ENCODE results near the gene SDE2. TPM values are rescaled to one million over a fixed set of nuclear protein-coding genes. Genes with fewer than 3 reads are reported as not detected.
A peak's percentile ranks its signal among the peaks of the same experiment; 100 is the strongest.

SDE2 gene
- total and polyA plus RNA-seq, 9 donors: 13.1 to 24.4 (median 17.9) TPM

DNA sequence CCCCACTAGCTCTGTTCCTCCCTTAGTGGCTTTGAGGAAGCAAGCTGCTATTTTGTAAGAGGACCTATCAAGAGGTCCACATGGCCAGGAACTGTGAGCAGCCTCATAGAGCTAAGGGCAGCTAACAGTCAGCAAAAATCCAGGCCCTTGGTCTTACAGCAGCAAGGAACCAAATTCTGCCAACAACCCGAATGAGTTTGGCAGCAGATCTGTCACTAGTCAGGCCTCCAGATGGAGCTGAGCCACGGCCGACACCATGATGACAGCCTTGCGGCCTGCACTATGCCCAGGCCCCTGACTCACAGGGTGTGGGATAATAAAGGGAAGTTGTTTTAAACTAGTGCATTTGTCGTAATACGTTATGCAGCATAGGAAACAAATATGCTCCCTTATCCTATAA lies 35.3 kb upstream of the SDE2 start:
- Histone ChIP-seq H3K4me3 (no peak overlapping the region), H3K27ac (no peak overlapping the region), H3K9me3 (no peaks in the 10 kb centered on the region), H3K36me3 (no peaks in the 10 kb centered on the region), H3K27me3 (no peaks in the 10 kb centered on the region), H3K4me1 (ENCODE audit: insufficient read depth) (no peaks in the 10 kb centered on the region)
- intact Hi-C loops (cut with DNase I): no loop called here
- 35 to 53% (median 48%) methylated on average over 6 of the region's 6 CpGs for WGBS, 3 donors
- peak; percentile 47 to 71 (median 66) for DNase-seq
- TF ChIP-seq, protein P1, sequence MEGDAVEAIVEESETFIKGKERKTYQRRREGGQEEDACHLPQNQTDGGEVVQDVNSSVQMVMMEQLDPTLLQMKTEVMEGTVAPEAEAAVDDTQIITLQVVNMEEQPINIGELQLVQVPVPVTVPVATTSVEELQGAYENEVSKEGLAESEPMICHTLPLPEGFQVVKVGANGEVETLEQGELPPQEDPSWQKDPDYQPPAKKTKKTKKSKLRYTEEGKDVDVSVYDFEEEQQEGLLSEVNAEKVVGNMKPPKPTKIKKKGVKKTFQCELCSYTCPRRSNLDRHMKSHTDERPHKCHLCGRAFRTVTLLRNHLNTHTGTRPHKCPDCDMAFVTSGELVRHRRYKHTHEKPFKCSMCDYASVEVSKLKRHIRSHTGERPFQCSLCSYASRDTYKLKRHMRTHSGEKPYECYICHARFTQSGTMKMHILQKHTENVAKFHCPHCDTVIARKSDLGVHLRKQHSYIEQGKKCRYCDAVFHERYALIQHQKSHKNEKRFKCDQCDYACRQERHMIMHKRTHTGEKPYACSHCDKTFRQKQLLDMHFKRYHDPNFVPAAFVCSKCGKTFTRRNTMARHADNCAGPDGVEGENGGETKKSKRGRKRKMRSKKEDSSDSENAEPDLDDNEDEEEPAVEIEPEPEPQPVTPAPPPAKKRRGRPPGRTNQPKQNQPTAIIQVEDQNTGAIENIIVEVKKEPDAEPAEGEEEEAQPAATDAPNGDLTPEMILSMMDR (IDR thresholded peaks at IDR 0.05): no peak
- no peak for TF ChIP-seq EP300 (IDR thresholded peaks at IDR 0.05)
- TF ChIP-seq POLR2A (IDR thresholded peaks at IDR 0.05): no peak

DNA sequence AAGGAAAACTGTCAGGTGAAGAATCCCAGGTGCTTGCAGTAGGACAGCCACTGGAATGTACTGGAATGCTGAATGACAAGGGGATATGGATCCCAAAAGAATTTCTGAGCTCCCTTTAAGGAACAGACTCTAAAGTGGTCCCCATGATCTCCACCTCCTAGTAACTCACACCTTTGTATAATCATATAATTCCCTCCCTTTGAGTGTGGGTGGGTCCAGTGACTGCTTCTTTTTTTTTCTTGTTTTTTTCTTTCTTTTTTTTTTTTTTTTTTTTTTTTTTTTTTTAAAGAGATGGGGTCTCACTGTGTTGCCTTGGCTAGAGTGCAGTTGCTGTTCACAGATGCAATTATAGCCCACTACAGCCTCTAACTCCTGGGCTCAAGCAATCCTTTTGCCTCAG lies 34.8 kb upstream of the SDE2 start:
- intact Hi-C loops (cut with DNase I): no loop called here
- TF ChIP-seq EP300 (IDR thresholded peaks at IDR 0.05): no peak
- TF ChIP-seq, protein P1 (IDR thresholded peaks at IDR 0.05): no peak
- no peak for TF ChIP-seq POLR2A (IDR thresholded peaks at IDR 0.05)
- Histone ChIP-seq H3K27ac (no peak overlapping the region), H3K4me1 (ENCODE audit: insufficient read depth) (no peaks in the 10 kb centered on the region), H3K27me3 (no peaks in the 10 kb centered on the region), H3K36me3 (no peaks in the 10 kb centered on the region), H3K9me3 (no peaks in the 10 kb centered on the region), H3K4me3 (no peak overlapping the region)
- DNase-seq: no peak

DNA sequence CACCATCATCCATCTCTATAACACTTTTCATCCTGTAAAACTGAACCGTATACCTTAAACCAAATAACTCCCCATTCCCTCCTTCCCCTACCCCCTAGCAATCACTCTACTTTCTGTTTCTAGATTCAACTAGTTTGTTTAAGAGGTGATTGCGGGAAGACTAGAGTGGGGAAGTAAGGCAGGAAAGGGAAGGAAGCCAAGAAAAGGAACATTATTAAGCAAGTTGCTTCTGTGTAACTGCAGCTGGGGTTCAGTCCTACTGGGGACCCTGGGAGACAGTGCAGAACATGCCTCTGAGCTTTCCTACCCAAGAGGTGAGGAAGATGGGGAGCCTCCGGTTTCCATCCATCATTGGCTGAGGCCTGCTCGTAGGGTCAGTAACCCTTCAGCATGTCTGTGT lies 34.4 kb upstream of the SDE2 start:
- no peaks in the 10 kb centered on the region for H3K36me3 ChIP-seq

DNA sequence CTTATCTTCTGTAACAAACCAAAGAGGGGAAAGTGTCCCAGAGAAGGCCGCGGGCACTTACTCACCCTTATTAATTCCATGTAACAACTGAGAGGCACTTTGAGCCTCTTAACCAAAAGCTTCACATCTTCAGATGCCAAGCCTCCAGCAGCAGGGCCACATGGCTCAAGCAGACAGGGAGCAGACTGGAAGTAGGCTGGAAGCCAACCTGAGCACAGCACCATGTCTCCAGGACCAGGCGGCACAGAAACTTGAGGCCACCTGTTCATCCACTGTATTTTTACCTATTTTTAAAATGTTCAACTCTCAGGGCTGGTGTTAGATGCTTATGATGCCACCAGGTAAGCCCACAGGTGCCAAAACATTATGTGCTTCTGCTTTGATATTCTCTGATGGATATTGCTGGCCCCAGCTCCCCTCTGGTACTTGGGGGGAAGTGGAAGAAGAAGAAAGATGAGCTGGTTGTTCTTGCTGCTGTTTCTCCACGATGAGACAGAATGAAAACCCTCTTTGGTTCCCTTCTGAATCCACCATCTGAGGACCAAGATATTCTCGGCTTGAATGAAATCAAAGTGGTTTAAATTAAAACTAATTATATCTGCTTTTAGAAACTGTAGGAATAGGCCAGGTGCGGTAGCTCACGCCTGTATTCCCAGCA lies 30.6 kb upstream of the SDE2 start:
- no peaks in the 10 kb centered on the region for H3K4me1 ChIP-seq (ENCODE audit: insufficient read depth)
- intact Hi-C loops (cut with DNase I): no loop called here
- H3K9me3 ChIP-seq: no peaks in the 10 kb centered on the region
- DNase-seq: no peak
- H3K36me3 ChIP-seq: no peaks in the 10 kb centered on the region
- H3K4me3 ChIP-seq: no peak overlapping the region
- 82 to 87% (median 84%) methylated on average over 7 of the region's 7 CpGs for WGBS, 3 donors
- TF ChIP-seq POLR2A (IDR thresholded peaks at IDR 0.05): no peak
- no peak for TF ChIP-seq EP300 (IDR thresholded peaks at IDR 0.05)
- TF ChIP-seq, protein P1 (IDR thresholded peaks at IDR 0.05): no peak
- no peak overlapping the region for H3K27ac ChIP-seq
- no peaks in the 10 kb centered on the region for H3K27me3 ChIP-seq

More for the DNA sequence above, 34.4 kb upstream of the SDE2 start:
- 89 to 97% (median 94%) methylated on average over 4 of the region's 4 CpGs for WGBS, 3 donors
- Histone ChIP-seq H3K4me3 (no peak overlapping the region), H3K27ac (no peak overlapping the region), H3K27me3 (no peaks in the 10 kb centered on the region), H3K9me3 (no peaks in the 10 kb centered on the region), H3K4me1 (ENCODE audit: insufficient read depth) (no peaks in the 10 kb centered on the region)
- TF ChIP-seq, protein P1 (IDR thresholded peaks at IDR 0.05): no peak
- TF ChIP-seq POLR2A (IDR thresholded peaks at IDR 0.05): no peak
- no peak for TF ChIP-seq EP300 (IDR thresholded peaks at IDR 0.05)
- DNase-seq: no peak
- intact Hi-C loops (cut with DNase I): no loop called here

Data from ovary (tissue), 9 donors.